ENCODE data around the gene IL13RA1. TPM values are rescaled to one million over a fixed set of nuclear protein-coding genes. Genes with fewer than 3 reads are reported as not detected.

The IL13RA1 gene
- total RNA-seq, 1 experiment from 2014 or later: 14.4 TPM

DNA sequence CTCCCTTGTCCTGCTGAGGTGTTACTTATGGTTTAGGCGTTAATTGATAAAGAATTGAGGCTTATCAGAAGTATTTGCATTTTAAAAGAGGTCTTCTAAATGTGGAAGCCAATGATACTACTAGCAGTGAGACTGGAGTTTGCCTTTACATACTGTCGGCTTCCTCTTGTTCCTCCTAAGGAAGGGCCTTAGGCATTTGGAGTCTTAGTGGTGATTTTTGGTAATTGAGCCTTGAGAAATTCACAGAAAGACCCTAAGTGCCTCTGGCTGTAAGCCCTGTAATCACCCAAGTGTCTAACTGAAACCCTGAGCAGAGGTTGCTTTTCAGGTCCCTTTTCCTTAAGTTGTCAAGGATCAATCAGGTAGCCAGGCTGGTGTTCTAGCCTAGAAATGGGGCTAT is 14.8 kb downstream of the IL13RA1 start:
- Histone ChIP-seq H3T11ph (ENCODE audit: low read length) (no peak overlapping the region), H2AFZ (ENCODE audit: low read length) (no peak overlapping the region), H4K8ac (replicated peaks; ENCODE audit: insufficient read length, low read depth, low read length) (no peak overlapping the region), H3K4me1 (ENCODE audit: insufficient read depth, low read length) (no peaks in the 10 kb centered on the region; the same call in 1 of the 2 replicates), H3K79me2 (ENCODE audit: insufficient read depth, low read length) (no peaks in the 10 kb centered on the region), H3K9ac (ENCODE audit: extremely low read depth, insufficient read length, low read length) (no peak overlapping the region), H3K23me2 (ENCODE audit: insufficient read length, low read depth, low read length, poor library complexity, severe bottlenecking) (no peaks in the 10 kb centered on the region), H2BK120ac (ENCODE audit: low read depth, low read length, poor library complexity, severe bottlenecking) (no peak overlapping the region), H2BK15ac (ENCODE audit: low read depth, low read length) (no peak overlapping the region), H4K20me1 (ENCODE audit: control insufficient read depth, insufficient read depth, insufficient read length) (no peaks in the 10 kb centered on the region), H3K23ac (ENCODE audit: insufficient read length, low read depth, low read length) (no peak overlapping the region), H4K91ac (ENCODE audit: insufficient read length, low read depth, low read length) (no peak overlapping the region), H3K18ac (ENCODE audit: insufficient read length, low read depth, low read length) (no peak overlapping the region), H2AK5ac (ENCODE audit: insufficient read length, low read length) (no peak overlapping the region), H3K14ac (ENCODE audit: insufficient read depth, low read length) (no peak overlapping the region), H3K56ac (ENCODE audit: insufficient read length, low read depth, low read length) (no peak overlapping the region), H3K4me2 (ENCODE audit: insufficient read depth, insufficient read length, low read length) (no peak overlapping the region), H2BK12ac (ENCODE audit: insufficient read length, low read depth, low read length) (no peak overlapping the region), H3K4ac (ENCODE audit: low read depth, low read length) (no peak overlapping the region), H3K9me3 (ENCODE audit: control insufficient read depth, low read depth, low read length) (peaks cover 23% of the 10 kb centered on the region), H3K79me1 (ENCODE audit: insufficient read depth, low read depth, low read length, poor library complexity, severe bottlenecking) (no peaks in the 10 kb centered on the region), H3K27me3 (ENCODE audit: insufficient read depth, low read length) (no peaks in the 10 kb centered on the region), H3K27ac (ENCODE audit: insufficient read length, low read depth, low read length) (no peak overlapping the region), H2BK20ac (ENCODE audit: low read depth, low read length, poor library complexity, severe bottlenecking) (no peak overlapping the region), H2BK5ac (ENCODE audit: insufficient read length, low read length) (no peak overlapping the region), H4K5ac (ENCODE audit: insufficient read length, low read depth, low read length) (no peak overlapping the region)
- no CpG with 5 or more reads among the region's 2 CpGs for WGBS (ENCODE audit: extremely low coverage, insufficient read length, low lambda C conversion rate)
- TF ChIP-seq, protein P1, sequence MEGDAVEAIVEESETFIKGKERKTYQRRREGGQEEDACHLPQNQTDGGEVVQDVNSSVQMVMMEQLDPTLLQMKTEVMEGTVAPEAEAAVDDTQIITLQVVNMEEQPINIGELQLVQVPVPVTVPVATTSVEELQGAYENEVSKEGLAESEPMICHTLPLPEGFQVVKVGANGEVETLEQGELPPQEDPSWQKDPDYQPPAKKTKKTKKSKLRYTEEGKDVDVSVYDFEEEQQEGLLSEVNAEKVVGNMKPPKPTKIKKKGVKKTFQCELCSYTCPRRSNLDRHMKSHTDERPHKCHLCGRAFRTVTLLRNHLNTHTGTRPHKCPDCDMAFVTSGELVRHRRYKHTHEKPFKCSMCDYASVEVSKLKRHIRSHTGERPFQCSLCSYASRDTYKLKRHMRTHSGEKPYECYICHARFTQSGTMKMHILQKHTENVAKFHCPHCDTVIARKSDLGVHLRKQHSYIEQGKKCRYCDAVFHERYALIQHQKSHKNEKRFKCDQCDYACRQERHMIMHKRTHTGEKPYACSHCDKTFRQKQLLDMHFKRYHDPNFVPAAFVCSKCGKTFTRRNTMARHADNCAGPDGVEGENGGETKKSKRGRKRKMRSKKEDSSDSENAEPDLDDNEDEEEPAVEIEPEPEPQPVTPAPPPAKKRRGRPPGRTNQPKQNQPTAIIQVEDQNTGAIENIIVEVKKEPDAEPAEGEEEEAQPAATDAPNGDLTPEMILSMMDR (conservative IDR thresholded peaks at IDR 0.05): no peak
- DNase-seq: no peak
- Mint-ChIP-seq H3K36me3 (ENCODE audit: insufficient read depth in 1 of 3, low read depth in 3 of 3) (peaks cover 4 to 16% (median 6%) of the 10 kb centered on the region in 3 experiments; a peak in 5 of 7 replicates), H3K4me1 (peaks cover 3 to 17% of the 10 kb centered on the region in 2 experiments; a peak in 2 of 4 replicates), H3K9me3 (peaks cover 12 to 53% of the 10 kb centered on the region in 2 experiments), H3K27me3 (ENCODE audit: low read depth) (no peaks in the 10 kb centered on the region), H3K27ac (no peak overlapping the region; a peak in 1 of 7 replicates), H3K4me3 (no peak overlapping the region)

Measured in H9 (cell line).